ENCODE results near the gene NEFH.

DNA sequence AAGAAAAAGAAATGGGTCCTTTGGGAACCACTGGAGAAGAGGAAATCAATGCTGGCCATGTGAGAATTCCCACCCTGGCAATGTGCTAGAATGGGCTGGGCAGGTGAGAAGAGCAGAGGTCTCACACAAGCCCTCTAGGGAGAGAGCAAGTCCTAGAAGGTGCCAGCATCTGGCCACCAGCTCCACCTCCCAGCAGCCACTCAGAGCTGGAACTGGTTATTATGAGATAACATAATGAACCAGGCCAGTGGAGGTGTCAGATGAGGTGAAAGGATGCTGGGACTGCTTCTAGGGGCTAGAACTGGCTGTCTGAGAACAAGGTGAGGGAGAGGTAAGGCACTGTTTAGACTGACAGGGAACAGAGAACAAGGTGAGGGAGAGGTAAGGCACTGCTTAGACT is 29.3 kb downstream of the NEFH start:
- no peak for TF ChIP-seq EZH2 (IDR thresholded peaks at IDR 0.05)
- TF ChIP-seq, protein P1, sequence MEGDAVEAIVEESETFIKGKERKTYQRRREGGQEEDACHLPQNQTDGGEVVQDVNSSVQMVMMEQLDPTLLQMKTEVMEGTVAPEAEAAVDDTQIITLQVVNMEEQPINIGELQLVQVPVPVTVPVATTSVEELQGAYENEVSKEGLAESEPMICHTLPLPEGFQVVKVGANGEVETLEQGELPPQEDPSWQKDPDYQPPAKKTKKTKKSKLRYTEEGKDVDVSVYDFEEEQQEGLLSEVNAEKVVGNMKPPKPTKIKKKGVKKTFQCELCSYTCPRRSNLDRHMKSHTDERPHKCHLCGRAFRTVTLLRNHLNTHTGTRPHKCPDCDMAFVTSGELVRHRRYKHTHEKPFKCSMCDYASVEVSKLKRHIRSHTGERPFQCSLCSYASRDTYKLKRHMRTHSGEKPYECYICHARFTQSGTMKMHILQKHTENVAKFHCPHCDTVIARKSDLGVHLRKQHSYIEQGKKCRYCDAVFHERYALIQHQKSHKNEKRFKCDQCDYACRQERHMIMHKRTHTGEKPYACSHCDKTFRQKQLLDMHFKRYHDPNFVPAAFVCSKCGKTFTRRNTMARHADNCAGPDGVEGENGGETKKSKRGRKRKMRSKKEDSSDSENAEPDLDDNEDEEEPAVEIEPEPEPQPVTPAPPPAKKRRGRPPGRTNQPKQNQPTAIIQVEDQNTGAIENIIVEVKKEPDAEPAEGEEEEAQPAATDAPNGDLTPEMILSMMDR (IDR thresholded peaks at IDR 0.05 in 2 of 3, conservative IDR thresholded peaks at IDR 0.05 in 1 of 3; ENCODE audit: borderline replicate concordance in 1 of 3, insufficient read depth in 1 of 3, low read depth in 2 of 3, low read length in 2 of 3) = no peak
- TF ChIP-seq CEBPB (IDR thresholded peaks at IDR 0.05; ENCODE audit: low read depth) = no peak
- TF ChIP-seq, protein P2, sequence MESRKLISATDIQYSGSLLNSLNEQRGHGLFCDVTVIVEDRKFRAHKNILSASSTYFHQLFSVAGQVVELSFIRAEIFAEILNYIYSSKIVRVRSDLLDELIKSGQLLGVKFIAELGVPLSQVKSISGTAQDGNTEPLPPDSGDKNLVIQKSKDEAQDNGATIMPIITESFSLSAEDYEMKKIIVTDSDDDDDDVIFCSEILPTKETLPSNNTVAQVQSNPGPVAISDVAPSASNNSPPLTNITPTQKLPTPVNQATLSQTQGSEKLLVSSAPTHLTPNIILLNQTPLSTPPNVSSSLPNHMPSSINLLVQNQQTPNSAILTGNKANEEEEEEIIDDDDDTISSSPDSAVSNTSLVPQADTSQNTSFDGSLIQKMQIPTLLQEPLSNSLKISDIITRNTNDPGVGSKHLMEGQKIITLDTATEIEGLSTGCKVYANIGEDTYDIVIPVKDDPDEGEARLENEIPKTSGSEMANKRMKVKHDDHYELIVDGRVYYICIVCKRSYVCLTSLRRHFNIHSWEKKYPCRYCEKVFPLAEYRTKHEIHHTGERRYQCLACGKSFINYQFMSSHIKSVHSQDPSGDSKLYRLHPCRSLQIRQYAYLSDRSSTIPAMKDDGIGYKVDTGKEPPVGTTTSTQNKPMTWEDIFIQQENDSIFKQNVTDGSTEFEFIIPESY (IDR thresholded peaks at IDR 0.05; ENCODE audit: extremely low read depth, insufficient replicate concordance, low read length) = no peak
- no peak for TF ChIP-seq RAD21 (IDR thresholded peaks at IDR 0.05; ENCODE audit: low read depth)
- no peak for TF ChIP-seq EGR1 (IDR thresholded peaks at IDR 0.05; ENCODE audit: low read depth)
- TF ChIP-seq POLR2A (IDR thresholded peaks at IDR 0.05; ENCODE audit: borderline replicate concordance, extremely low read depth, insufficient read depth, insufficient read length) = no peak
- TF ChIP-seq YY1 (IDR thresholded peaks at IDR 0.05; ENCODE audit: extremely low read depth, insufficient replicate concordance, low read depth, low read length) = no peak
- no peak for TF ChIP-seq POLR2AphosphoS5 (IDR thresholded peaks at IDR 0.05; ENCODE audit: low read depth, low read length)
- TF ChIP-seq, protein P3, sequence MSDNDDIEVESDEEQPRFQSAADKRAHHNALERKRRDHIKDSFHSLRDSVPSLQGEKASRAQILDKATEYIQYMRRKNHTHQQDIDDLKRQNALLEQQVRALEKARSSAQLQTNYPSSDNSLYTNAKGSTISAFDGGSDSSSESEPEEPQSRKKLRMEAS (IDR thresholded peaks at IDR 0.05) = no peak
- TF ChIP-seq, protein P4, sequence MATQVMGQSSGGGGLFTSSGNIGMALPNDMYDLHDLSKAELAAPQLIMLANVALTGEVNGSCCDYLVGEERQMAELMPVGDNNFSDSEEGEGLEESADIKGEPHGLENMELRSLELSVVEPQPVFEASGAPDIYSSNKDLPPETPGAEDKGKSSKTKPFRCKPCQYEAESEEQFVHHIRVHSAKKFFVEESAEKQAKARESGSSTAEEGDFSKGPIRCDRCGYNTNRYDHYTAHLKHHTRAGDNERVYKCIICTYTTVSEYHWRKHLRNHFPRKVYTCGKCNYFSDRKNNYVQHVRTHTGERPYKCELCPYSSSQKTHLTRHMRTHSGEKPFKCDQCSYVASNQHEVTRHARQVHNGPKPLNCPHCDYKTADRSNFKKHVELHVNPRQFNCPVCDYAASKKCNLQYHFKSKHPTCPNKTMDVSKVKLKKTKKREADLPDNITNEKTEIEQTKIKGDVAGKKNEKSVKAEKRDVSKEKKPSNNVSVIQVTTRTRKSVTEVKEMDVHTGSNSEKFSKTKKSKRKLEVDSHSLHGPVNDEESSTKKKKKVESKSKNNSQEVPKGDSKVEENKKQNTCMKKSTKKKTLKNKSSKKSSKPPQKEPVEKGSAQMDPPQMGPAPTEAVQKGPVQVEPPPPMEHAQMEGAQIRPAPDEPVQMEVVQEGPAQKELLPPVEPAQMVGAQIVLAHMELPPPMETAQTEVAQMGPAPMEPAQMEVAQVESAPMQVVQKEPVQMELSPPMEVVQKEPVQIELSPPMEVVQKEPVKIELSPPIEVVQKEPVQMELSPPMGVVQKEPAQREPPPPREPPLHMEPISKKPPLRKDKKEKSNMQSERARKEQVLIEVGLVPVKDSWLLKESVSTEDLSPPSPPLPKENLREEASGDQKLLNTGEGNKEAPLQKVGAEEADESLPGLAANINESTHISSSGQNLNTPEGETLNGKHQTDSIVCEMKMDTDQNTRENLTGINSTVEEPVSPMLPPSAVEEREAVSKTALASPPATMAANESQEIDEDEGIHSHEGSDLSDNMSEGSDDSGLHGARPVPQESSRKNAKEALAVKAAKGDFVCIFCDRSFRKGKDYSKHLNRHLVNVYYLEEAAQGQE (IDR thresholded peaks at IDR 0.05; ENCODE audit: low read depth) = no peak
- no peak for TF ChIP-seq ELF1 (IDR thresholded peaks at IDR 0.05; ENCODE audit: borderline replicate concordance, low read depth)
